SK-N-SH (cell line): ENCODE data around the gene ADM. TPM values are rescaled to one million over a fixed set of nuclear protein-coding genes. Genes with fewer than 3 reads are reported as not detected.

ENCODE experiments used
- CTCF ChIA-PET: fragments of 300-600, 350-600 bp; formaldehyde crosslinking; extraction: SDS; loops from one replicate; lab custom pipeline; 2021; lab: Yijun Ruan, JAX
- POLR2A ChIA-PET: fragments of 350-600 bp; sonication (Branson Sonifier 250); formaldehyde crosslinking; extraction: SDS; loops from one replicate; lab custom pipeline; 2020; ENCODE audit warnings: antibody characterized with exemption, inconsistent platforms; lab: Yijun Ruan, JAX
- DNase-seq: peaks from one replicate; pipeline ENCODE4 v3.0.0; 2012
- H2AFZ ChIP-seq: fragments of 200-600 bp; sonication (generic); 2 replicates; pipeline ENCODE4 v1.8.1; 2016; ENCODE audit warnings: antibody characterized with exemption, mild to moderate bottlenecking, low read depth
- H3F3A ChIP-seq: fragments of 200-600 bp; sonication (generic); replicated peaks from 2 replicates; pipeline ENCODE3; 2016; ENCODE audit warnings: antibody characterized with exemption, mild to moderate bottlenecking; ENCODE audit not compliant: insufficient read depth
- H3K27ac ChIP-seq, 2 experiments: fragments of 200-500 bp in 1 of 2; fragments of 200-600 bp in 1 of 2; sonication (Bioruptor generic) in 1 of 2; sonication (generic), shearing (Covaris generic) in 1 of 2; 2 replicates each; pipeline versions ENCODE4 v1.5.1 to v1.6.1; 2014 to 2016; ENCODE audit warnings: low read depth in 2 of 2, inconsistent platforms in 1 of 2, low read length in 1 of 2, mild to moderate bottlenecking in 1 of 2, mixed read lengths in 1 of 2
- H3K27me3 ChIP-seq: fragments of 200-600 bp; sonication (generic), shearing (Covaris generic); 2 replicates; pipeline ENCODE4 v1.6.1; 2016; ENCODE audit warnings: mixed run types; ENCODE audit not compliant: insufficient read depth
- H3K36me3 ChIP-seq, 2 experiments: fragments of 200-500 bp in 1 of 2; fragments of 200-600 bp in 1 of 2; sonication (Bioruptor generic) in 1 of 2; sonication (generic) in 1 of 2; replicated peaks in 1 of 2; 2 replicates each; pipeline versions ENCODE3 to v1.5.1; 2014 to 2016; ENCODE audit warnings: low read length in 1 of 2, mild to moderate bottlenecking in 1 of 2; ENCODE audit not compliant: insufficient read depth in 2 of 2, control insufficient read depth in 1 of 2
- H3K4me1 ChIP-seq, 2 experiments: fragments of 200-500 bp in 1 of 2; fragments of 200-600 bp in 1 of 2; sonication (Bioruptor generic) in 1 of 2; sonication (generic), shearing (Covaris generic) in 1 of 2; 2 replicates each; pipeline versions ENCODE4 v1.5.1 to v1.6.1; 2014 to 2016; ENCODE audit warnings: low read depth in 1 of 2, low read length in 1 of 2, mixed run types in 1 of 2; ENCODE audit not compliant: insufficient read depth in 2 of 2, control insufficient read depth in 1 of 2
- H3K4me2 ChIP-seq: fragments of 200-600 bp; sonication (generic), shearing (Covaris generic); 2 replicates; pipeline ENCODE4 v1.6.1; 2017; ENCODE audit warnings: mixed run types
- H3K4me3 ChIP-seq, 2 experiments: fragments of 200-500 bp in 1 of 2; fragments of 200-600 bp in 1 of 2; sonication (Bioruptor generic) in 1 of 2; sonication (generic), shearing (Covaris generic) in 1 of 2; 2 replicates each; pipeline versions ENCODE4 v1.5.1 to v1.8.1; 2014 to 2016; ENCODE audit warnings: low read depth in 2 of 2, inconsistent platforms in 1 of 2, low read length in 1 of 2, mild to moderate bottlenecking in 1 of 2, mixed read lengths in 1 of 2, moderate library complexity in 1 of 2
- H3K79me2 ChIP-seq: fragments of 200-600 bp; sonication (generic); 2 replicates; pipeline ENCODE4 v1.8.1; 2017; ENCODE audit warnings: mild to moderate bottlenecking; ENCODE audit not compliant: insufficient read depth
- H3K9ac ChIP-seq: fragments of 200-600 bp; sonication (generic); 2 replicates; pipeline ENCODE4 v1.6.1; 2017; ENCODE audit warnings: mixed run types
- H3K9me2 ChIP-seq: fragments of 200-600 bp; sonication (generic); 2 replicates; pipeline ENCODE4 v1.6.1; 2017; ENCODE audit warnings: mixed run types
- H3K9me3 ChIP-seq: fragments of 200-600 bp; sonication (generic); 2 replicates; pipeline ENCODE4 v1.6.1; 2017; ENCODE audit warnings: mixed run types, mild to moderate bottlenecking, moderate library complexity
- H4K20me1 ChIP-seq: fragments of 200-600 bp; sonication (generic); 2 replicates; pipeline ENCODE4 v1.6.1; 2017; ENCODE audit warnings: mild to moderate bottlenecking, mixed run types; ENCODE audit not compliant: insufficient read depth
- ELF1 ChIP-seq: IDR thresholded peaks from 2 replicates; pipeline ENCODE4 v1.4.0; 2012
- EP300 ChIP-seq, 2 experiments: IDR thresholded peaks; 2 replicates each; pipeline versions ENCODE4 v1.4.0 to v1.6.1; 2012; ENCODE audit warnings: borderline replicate concordance in 1 of 2, low read depth in 1 of 2, low read length in 1 of 2
- EZH2phosphoT487 ChIP-seq: fragments of 200-600 bp; sonication (generic); IDR thresholded peaks from 2 replicates; pipeline ENCODE4 v1.6.1; 2017; ENCODE audit warnings: low read depth, mixed run types, mild to moderate bottlenecking, antibody characterized with exemption, moderate library complexity, borderline replicate concordance
- FOSL2 ChIP-seq: IDR thresholded peaks from 2 replicates; pipeline ENCODE4 v1.4.0; 2012; ENCODE audit warnings: low read depth, mild to moderate bottlenecking, moderate library complexity, borderline replicate concordance
- FOXJ3 ChIP-seq: sonication (generic); formaldehyde crosslinking; IDR thresholded peaks from 2 replicates; pipeline ENCODE4 v1.5.1; 2020; ENCODE audit warnings: mild to moderate bottlenecking, missing genetic modification reagents
- GABPA ChIP-seq: IDR thresholded peaks from 2 replicates; pipeline ENCODE4 v1.4.0; 2012; ENCODE audit warnings: low read depth, mild to moderate bottlenecking
- GATA2 ChIP-seq: sonication (generic); formaldehyde crosslinking; IDR thresholded peaks from 2 replicates; pipeline ENCODE4 v1.5.0; 2020; ENCODE audit warnings: mild to moderate bottlenecking, missing genetic modification reagents
- MEF2A ChIP-seq: IDR thresholded peaks from 2 replicates; pipeline ENCODE4 v1.4.0; 2012; ENCODE audit warnings: low read depth, borderline replicate concordance
- NFIC ChIP-seq: IDR thresholded peaks from 2 replicates; pipeline ENCODE4 v1.4.0; 2012; ENCODE audit warnings: borderline replicate concordance
- POLR2AphosphoS5 ChIP-seq: IDR thresholded peaks from 2 replicates; pipeline ENCODE4 v1.6.1; 2012; ENCODE audit warnings: low read depth, low read length
- RFX5 ChIP-seq: IDR thresholded peaks from 2 replicates; pipeline ENCODE4 v1.6.1; 2012; ENCODE audit warnings: mild to moderate bottlenecking, improper control_type of control experiment, low read length
- SMC3 ChIP-seq: IDR thresholded peaks from 2 replicates; pipeline ENCODE4 v1.6.1; 2012; ENCODE audit warnings: low read depth, low read length, improper control_type of control experiment
- TAF1 ChIP-seq: IDR thresholded peaks from 2 replicates; pipeline ENCODE4 v1.6.1; 2012; ENCODE audit warnings: low read depth, mild to moderate bottlenecking, low read length, moderate library complexity, borderline replicate concordance
- TCF12 ChIP-seq: IDR thresholded peaks from 2 replicates; pipeline ENCODE4 v1.4.0; 2012
- YY1 ChIP-seq: IDR thresholded peaks from 2 replicates; pipeline ENCODE4 v1.4.0; 2012; ENCODE audit warnings: low read depth, mild to moderate bottlenecking
- WGBS: methylation state at CpG from one replicate; pipeline ENCODE4 v1.1.6; 2017; ENCODE audit warnings: low lambda C conversion rate; 5-methylcytosine and 5-hydroxymethylcytosine counted together
- polyA plus RNA-seq, 3 experiments: library from polyadenylated mRNA; depleted of rRNA; stranded (reverse); fragments of >200 nt; gene quantifications; 2 replicates each; pipeline ENCODE4 v1.2.3, GENCODE V29; 2012
- TF ChIP-seq, protein P1 (sequence below): IDR thresholded peaks from 2 replicates; pipeline ENCODE4 v1.4.0; 2012; ENCODE audit warnings: low read depth
- TF ChIP-seq, protein P2 (sequence below): IDR thresholded peaks from 2 replicates; pipeline ENCODE4 v1.6.1; 2012; ENCODE audit warnings: mild to moderate bottlenecking, low read depth, low read length, moderate library complexity
- TF ChIP-seq, protein P3 (sequence below): fragments of 200-600 bp; sonication (generic); IDR thresholded peaks from 2 replicates; pipeline ENCODE4 v1.6.1; 2017; ENCODE audit warnings: antibody characterized with exemption, mild to moderate bottlenecking, moderate library complexity
- TF ChIP-seq, protein P4 (sequence below): IDR thresholded peaks from 2 replicates; pipeline ENCODE4 v1.4.0; 2012; ENCODE audit warnings: low read depth, borderline replicate concordance

The ADM gene
- polyA plus RNA-seq, 1 of the 3 experiments (the other 2 are of a cell fraction), result 50.6 TPM

DNA sequence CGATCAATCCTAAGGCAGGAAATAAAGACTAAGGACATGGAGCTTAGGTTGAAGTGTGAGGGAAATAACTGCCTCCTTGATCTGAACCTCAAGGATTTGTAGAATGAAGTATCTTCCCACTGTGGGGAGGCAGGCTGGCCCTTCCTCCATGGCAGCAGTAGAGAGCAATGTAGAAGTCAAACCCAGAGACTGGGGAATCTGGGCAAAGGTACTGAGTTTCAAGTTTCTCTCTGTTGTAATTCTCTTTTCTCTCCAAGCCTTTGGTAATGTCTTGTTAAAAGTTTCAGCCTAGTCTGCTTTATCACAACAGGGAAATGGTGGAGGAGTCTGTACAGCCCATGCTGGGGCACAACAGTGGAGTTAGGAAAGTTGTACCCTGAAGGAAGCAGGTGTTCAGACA lies 49.5 kb downstream of the ADM start:
- ChIA-PET POLR2A (no interaction called here), CTCF (interaction anchor here (1.5 to 3.6 kb wide), 3 partner anchors 12 to 52 kb away, joined by 4 to 14 read pairs (median 4); no protein-coding TSS in a partner anchor)
- Histone ChIP-seq H3K27me3 (no peaks in the 10 kb centered on the region), H3K4me2 (no peak overlapping the region), H3K9me3 (no peaks in the 10 kb centered on the region), H3K36me3 (no peaks in the 10 kb centered on the region), H3K9me2 (no peaks in the 10 kb centered on the region), H2AFZ (no peak overlapping the region), H3K27ac (no peak overlapping the region), H3K79me2 (no peaks in the 10 kb centered on the region), H3F3A (no peaks in the 10 kb centered on the region), H4K20me1 (no peaks in the 10 kb centered on the region), H3K4me1 (peaks cover 13 to 21% of the 10 kb centered on the region in 2 experiments)
- 100% methylated on average over 1 of the region's 1 CpG for WGBS
- DNase-seq, result no peak
- TF ChIP-seq, protein P1, sequence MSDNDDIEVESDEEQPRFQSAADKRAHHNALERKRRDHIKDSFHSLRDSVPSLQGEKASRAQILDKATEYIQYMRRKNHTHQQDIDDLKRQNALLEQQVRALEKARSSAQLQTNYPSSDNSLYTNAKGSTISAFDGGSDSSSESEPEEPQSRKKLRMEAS, result no peak
- TF ChIP-seq YY1, result no peak
- TF ChIP-seq TAF1, result no peak
- TF ChIP-seq EZH2phosphoT487, result no peak
- no peak for TF ChIP-seq RFX5
- no peak for TF ChIP-seq POLR2AphosphoS5
- TF ChIP-seq TCF12, result no peak
- TF ChIP-seq SMC3, result no peak
- TF ChIP-seq GATA2, result no peak
- TF ChIP-seq, protein P2, sequence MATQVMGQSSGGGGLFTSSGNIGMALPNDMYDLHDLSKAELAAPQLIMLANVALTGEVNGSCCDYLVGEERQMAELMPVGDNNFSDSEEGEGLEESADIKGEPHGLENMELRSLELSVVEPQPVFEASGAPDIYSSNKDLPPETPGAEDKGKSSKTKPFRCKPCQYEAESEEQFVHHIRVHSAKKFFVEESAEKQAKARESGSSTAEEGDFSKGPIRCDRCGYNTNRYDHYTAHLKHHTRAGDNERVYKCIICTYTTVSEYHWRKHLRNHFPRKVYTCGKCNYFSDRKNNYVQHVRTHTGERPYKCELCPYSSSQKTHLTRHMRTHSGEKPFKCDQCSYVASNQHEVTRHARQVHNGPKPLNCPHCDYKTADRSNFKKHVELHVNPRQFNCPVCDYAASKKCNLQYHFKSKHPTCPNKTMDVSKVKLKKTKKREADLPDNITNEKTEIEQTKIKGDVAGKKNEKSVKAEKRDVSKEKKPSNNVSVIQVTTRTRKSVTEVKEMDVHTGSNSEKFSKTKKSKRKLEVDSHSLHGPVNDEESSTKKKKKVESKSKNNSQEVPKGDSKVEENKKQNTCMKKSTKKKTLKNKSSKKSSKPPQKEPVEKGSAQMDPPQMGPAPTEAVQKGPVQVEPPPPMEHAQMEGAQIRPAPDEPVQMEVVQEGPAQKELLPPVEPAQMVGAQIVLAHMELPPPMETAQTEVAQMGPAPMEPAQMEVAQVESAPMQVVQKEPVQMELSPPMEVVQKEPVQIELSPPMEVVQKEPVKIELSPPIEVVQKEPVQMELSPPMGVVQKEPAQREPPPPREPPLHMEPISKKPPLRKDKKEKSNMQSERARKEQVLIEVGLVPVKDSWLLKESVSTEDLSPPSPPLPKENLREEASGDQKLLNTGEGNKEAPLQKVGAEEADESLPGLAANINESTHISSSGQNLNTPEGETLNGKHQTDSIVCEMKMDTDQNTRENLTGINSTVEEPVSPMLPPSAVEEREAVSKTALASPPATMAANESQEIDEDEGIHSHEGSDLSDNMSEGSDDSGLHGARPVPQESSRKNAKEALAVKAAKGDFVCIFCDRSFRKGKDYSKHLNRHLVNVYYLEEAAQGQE, result no peak
- TF ChIP-seq, protein P3, sequence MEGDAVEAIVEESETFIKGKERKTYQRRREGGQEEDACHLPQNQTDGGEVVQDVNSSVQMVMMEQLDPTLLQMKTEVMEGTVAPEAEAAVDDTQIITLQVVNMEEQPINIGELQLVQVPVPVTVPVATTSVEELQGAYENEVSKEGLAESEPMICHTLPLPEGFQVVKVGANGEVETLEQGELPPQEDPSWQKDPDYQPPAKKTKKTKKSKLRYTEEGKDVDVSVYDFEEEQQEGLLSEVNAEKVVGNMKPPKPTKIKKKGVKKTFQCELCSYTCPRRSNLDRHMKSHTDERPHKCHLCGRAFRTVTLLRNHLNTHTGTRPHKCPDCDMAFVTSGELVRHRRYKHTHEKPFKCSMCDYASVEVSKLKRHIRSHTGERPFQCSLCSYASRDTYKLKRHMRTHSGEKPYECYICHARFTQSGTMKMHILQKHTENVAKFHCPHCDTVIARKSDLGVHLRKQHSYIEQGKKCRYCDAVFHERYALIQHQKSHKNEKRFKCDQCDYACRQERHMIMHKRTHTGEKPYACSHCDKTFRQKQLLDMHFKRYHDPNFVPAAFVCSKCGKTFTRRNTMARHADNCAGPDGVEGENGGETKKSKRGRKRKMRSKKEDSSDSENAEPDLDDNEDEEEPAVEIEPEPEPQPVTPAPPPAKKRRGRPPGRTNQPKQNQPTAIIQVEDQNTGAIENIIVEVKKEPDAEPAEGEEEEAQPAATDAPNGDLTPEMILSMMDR, result no peak
- TF ChIP-seq FOSL2, result no peak
- TF ChIP-seq GABPA, result no peak
- no peak for TF ChIP-seq FOXJ3 (CRISPR knock-in tag)
- TF ChIP-seq EP300 (IDR thresholded peaks at IDR 0.05; ENCODE audit: borderline replicate concordance in 1 of 2, low read depth in 1 of 2, low read length in 1 of 2), result no peak
- no peak for TF ChIP-seq MEF2A
- TF ChIP-seq, protein P4, sequence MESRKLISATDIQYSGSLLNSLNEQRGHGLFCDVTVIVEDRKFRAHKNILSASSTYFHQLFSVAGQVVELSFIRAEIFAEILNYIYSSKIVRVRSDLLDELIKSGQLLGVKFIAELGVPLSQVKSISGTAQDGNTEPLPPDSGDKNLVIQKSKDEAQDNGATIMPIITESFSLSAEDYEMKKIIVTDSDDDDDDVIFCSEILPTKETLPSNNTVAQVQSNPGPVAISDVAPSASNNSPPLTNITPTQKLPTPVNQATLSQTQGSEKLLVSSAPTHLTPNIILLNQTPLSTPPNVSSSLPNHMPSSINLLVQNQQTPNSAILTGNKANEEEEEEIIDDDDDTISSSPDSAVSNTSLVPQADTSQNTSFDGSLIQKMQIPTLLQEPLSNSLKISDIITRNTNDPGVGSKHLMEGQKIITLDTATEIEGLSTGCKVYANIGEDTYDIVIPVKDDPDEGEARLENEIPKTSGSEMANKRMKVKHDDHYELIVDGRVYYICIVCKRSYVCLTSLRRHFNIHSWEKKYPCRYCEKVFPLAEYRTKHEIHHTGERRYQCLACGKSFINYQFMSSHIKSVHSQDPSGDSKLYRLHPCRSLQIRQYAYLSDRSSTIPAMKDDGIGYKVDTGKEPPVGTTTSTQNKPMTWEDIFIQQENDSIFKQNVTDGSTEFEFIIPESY, result no peak
- no peak for TF ChIP-seq ELF1
- no peak for TF ChIP-seq NFIC
- TF ChIP-seq, all 33 proteins: peak for 0
- H3K9ac ChIP-seq, result no peak overlapping the region
- no peak overlapping the region for H3K4me3 ChIP-seq
